HUDEP-2 (cell line): ENCODE results near the gene CECR2.
"Not testable (repeated sequence)": the region's sequence is repeated elsewhere in the genome, so short reads cannot be mapped to it uniquely, and the experiment has no call there.

ENCODE experiments used
- DNase-seq, 76 experiments: peaks; one replicate each; lab custom pipeline; 2025; ENCODE audit not compliant: unreplicated experiment in 76 of 76; lab: John Stamatoyannopoulos, UW

Gene CECR2

DNA sequence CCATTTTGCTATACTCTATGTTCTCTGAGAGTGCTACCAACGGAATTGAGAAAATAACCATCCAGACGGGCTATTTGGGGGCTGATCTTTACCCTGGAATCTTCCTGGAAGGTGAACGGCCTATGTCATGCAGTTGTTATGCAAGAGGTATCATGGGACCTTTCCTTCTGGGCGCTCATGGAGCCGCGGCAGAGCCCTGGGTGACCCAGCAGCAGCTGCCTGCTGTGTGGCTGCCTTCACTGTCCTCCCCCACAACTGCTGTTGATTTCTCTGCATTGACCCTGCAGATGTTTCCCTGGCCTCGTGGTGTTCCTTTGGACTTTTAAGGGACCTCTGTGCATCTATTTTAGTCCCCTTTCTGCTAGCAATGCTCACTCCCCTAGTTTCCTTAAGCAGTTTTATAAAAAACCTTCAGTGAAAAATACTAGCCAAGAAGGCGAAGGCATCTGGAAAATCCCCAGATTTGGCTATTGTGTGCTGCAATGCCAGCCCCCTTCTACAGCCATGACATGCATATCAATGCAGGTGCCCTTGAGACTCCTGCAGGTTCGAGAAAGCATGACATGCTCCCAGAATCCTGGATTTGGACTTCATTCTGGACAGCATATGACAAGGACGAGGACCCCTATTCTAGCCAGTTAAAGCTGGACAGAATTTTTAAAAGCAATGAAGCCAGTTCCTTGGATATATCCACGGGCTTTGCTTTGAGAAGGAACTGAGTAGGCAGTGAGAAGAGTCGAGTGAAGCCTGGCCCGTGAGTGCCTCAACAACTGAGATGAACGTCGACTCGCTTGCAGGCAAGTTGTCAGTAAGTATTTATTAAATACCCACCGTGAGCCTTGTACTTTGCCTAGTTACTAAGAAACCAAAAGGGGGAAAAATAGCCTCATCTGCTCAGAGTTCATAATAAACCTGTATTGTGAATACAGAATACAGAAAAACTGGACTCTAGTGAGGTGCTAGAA, 193.9 kb downstream of the CECR2 start, which contains the start of gene SLC25A18:
SLC25A18 (plus strand) TSS at position 593 of the 965 bp plus-strand sequence. CDS start 16,447 bp downstream, outside the sequence.
- no peak for DNase-seq

DNA sequence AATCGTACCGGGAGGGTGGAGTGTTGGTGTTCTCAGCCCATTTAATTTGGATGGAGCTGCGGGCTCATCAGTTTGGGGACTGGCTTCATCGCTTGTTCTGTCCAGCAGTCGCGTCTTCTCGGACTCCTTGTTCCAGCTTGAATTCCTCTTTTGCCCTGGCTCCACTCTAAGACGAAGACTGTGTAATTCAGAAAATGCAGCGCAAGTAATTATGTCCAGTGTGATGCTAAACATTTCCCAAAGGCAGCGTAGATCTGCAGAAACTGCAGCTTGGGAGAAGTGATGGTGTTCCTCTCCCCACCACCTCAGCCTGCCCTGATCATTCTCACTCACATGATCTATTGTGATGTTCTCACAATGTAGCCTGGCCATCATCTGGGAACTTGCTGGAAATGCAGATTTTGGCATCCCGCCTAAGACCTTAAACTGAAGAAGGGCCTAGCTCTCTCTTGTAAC, 194.7 kb downstream of the CECR2 start:
- peak in 1 of 76 experiments; percentile 9 for DNase-seq

DNA sequence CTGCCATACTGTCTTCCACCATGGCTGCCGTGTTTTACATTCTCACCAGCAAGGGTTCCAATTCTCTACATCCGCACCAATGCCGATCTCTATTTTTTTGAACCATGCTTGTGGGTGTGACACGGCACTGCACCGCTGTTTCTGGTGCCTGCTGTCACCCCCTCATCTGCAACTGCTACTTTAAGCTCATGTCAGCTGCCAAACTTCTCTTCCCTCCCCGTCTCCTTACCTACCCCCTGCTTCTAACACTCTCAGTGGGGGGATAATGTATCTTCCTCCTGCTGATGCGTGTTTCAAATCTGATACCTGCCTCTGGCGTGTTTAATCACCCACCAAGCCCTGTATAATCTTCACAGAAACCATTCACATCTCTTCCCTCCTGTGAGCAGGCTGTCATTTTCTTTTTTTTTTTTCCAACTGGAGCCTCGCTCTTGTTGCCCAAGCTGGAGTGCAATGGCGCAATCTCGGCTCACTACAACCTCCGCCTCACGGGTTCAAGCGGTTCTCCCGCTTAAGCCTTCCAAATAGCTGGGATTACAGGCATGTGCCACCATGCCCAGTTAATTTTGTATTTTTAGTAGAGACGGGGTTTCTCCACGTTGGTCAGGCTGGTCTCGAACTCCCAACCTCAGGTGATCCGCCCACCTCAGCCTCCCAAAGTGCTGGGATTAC, 196.9 kb downstream of the CECR2 start:
- DNase-seq: not testable (repeated sequence)

DNA sequence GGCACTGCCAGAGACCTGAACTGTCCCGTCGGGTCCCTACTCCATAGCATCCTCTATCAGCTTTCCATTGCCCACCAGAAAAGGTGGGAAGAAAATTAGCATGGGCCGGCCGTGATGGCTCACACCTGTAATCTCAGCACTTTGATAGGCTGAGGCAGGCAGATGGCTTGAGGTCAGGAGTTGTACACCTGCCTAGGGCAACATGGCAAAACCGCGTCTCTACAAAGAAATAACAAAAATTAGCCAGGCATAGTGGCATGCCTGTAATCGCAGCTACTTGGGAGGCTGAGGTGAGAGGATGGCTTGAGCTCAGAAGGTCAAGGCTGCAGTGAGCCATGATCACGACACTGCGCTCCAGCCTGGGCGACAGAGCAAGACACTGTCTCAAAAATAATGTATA, 197.5 kb downstream of the CECR2 start:
- DNase-seq: no peak

DNA sequence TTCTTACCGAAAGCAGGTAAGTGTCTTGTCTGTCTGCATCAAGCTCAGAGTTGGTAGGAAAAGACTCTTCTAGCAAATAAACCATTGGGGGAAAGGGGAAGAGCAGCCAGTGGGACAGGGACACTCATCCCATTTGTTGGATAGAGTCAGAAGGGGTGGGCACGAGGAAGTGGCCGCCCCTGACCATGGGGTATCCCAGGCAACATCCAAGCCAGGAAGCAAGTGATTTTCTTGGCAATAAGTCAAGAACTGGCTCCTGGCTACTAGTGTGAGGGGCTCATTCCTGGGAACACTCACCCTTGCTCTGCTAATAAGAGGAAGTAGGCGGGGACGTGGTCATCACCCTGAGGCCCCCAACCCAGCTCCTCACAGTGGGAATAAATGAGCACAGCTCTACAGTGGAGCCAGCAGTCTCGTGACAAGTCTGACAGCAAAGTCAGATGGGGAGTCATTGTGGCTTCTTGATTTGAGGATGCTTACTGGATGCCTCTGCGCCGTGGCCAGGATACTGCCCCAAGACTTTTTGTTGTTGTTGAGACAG, 200.8 kb downstream of the CECR2 start:
- no peak for DNase-seq

DNA sequence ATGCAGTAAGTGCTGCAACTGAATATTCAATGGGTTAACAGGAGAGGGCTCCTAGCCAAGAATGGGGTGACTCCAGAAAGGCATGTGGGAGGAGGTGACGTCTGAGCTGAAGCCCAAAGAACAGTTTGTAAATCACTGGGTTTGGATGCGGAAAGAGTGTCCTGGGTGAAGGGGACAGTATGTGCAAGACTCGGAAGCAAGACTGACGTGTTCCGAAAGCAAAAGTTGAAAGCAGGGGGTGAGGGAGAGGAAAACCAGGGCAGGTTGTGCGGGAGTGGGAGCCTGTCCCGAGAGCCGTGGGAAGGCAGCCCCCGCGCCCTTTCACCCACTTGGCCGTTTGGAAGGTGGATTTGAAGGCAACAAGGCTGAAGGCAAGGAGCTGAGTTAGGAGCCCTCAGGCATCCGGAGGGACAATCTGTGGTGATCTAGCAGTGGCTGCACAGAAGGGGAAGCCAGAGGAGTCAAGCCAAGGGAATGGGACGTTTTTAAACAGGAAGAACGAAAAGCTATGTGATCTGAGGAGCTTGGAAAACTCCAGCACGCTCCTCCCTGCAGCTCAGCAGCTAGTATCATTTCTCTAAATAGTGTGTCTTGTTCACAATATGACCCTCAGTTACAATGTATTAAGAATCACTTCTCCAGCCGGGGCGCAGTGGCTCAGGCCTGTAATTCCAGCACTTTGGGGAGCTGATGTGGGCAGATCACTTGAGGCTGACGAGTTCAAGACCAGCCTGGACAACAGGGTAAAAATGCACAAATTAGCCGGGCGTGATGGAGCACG, 201.8 kb downstream of the CECR2 start:
- DNase-seq: no peak

DNA sequence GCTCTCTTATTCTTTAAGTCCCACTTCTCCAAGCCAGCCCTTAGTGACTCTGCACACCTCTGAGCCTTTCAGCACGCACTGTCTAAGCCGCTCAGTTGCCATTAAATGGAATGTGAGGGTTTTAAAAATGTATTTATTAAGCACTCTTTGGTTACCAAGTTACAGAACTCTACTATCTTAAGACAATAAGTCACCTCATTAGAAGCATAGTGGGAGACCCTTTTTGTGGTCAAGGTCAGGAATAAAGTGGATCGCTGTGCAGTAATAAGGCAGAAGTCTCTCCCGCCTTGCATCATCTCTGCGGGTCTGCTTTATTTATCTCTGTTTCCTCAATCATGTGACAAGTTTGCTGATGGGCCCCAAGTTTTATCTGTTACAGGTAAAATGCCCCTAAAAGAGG, 205.9 kb downstream of the CECR2 start:
- no peak for DNase-seq

DNA sequence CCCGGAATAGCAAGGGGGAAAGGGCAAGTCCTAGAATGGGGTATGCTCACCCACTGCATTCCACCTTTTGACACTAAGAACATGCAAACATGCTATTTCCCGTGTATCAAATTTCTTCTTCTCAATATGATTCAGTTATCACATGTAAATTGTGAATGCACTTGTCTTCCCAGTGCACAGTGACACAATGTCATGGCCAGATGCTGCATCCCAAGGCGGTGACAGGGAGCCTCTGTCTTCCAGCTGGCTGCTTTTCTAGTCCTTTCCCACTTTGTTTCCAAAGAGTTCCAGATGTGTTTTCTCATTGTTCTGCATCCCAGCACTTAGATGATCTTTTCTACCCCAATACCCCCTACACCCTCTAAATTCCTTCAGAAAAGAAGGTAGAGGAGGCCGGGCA, 206.4 kb downstream of the CECR2 start:
- no peak for DNase-seq

DNA sequence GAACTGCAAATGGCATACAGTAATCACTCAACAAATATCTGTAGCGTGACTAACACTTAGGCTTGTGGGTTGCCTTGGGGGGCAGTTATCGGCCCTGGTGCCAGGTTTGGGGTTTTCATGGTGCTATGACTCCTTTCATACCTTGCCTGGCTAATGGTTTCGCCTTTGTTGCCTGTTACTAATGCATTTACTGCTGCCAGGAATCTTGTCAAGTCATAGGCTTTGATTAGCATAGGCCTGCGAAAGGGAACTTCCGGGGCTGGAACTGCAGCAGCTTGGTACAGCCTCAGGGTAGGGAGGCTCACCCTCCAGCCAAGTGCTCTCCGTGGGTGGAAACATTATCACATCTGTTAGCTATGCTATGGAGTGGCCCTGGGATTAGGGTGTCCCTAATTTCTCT, 207.2 kb downstream of the CECR2 start:
- DNase-seq: no peak

DNA sequence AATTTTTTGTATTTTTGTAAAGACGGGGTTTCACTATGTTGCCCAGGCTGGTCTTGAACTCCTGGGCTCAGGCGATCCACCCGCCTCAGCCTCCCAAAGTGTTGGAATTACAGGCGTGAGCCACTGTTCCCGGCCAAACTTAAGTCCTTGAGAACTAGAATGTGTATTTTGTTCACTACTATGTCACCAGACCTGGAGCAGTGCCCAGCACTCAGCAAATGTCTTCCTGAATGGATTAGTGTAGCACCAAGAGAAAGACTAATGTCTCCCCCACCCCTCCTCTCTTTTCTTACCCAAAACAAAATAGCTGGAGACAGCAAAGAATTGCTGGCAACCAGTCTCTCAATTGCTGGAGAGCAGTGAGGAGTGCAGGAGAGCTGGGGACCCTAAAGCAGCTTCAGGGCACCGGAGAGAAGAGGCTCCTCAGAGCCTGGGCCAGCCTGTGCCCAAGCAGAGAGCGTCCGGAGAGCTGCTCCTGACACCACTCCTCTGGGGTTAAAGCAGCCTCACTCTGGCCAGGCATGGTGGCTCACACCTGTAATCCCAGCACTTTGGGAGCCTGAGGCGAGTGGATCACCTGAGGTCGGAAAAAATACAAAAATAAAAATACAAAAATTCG, 209.0 kb downstream of the CECR2 start:
- no peak for DNase-seq

DNA sequence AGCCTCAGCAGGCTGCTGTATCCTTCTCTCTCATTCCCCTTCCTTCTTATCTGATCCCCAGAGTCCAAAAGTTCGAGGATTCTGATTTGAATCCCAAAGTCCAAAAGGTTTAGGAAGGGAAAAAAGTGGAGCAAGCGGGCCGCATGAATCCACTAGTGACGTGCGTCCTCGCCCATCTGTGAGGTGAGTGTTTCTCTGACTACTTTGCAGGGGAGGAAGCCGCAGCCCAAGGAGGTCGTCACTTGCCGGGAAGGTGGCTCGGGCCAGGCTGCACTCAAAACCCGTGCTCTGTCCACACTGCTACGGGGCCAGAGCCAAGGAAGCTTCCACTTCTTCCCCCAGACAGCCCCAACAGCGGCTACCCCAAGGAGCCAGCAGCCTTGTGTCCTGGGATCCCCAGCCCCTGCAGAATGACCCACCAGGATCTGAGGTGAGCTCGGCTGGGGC, 210.3 kb downstream of the CECR2 start:
- DNase-seq: no peak

DNA sequence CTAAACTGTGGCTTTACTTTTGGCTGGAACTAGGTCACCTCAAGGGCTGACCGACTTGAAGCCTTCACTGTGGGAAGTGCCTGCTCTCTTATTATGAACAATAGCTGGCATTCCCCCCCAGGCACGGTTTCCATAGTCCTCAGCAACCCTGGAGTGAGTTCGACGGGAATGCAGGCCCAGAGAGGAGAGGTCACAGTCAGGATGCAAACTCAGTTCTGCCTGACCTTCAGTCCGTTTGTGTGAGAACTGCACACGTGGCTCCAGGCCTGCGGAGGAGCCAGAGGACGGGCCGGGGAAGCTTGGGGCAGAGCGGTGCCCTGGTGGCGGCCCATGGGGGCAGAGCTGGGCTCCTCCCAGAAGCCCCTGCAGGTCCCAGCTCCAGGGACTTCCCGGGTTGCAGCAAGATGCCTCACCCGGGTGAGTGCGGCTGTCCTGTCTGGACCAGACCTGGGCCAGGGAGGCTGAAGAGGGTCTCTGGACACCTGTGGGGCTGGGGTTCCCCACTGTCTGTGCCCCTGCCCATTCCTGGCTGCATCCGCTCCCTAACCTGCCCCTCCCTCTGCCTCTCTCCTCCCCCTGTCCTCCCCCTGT, 211.3 kb downstream of the CECR2 start:
- no peak for DNase-seq

DNA sequence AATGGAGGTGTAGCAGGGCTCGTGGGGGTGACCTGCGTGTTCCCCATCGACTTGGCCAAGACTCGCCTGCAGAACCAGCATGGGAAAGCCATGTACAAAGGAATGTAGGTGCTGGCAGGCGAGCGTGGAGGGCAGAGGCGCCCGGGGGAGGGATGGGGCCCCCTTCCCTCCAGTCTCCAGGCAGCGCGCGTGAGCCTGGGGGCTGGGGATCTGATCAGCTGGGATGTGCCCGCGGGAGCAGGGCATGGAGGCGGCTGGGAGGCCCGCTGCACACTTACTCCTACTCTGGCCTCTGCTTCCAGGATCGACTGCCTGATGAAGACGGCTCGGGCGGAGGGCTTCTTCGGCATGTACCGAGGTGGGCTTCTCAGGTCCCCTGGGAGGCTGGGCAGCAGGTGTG, 211.8 kb downstream of the CECR2 start:
- no peak for DNase-seq

DNA sequence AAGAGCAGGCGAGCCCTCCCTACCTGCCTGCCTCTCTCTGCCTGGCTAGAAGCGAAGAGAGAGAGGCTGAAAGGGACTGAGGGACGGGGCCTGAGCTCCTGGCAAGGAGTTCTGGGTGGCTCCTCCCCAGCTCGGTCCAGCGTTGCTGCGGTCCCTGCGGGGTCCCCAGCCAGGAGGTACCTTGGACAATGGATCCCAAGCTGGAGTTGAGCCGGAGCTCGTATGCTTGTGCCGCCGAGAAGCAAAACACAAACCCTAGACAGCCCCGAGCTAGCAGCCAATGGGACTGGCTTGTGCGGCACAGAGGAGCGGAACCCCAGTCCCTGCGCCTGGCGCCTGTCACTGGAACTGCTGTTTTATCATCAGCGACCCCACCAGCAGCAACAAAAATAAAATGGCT, 212.4 kb downstream of the CECR2 start:
- DNase-seq: no peak

DNA sequence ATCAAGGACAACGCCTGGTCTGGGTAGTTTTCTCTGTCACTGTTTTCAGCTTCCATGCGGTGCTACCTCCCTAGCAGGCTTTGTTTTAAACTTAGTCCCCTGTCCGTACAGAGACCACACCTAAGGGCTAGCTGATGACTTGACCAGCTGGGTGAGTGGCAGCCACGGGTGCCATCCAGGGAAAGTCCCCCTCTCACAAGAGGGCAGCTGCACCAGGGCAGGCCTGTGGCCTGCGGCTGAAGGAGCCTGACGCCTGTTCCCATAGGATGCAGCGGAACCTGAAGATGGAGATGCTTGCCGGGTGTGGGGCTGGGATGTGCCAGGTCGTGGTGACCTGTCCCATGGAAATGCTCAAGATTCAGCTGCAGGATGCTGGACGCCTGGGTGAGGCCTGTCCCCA, 213.9 kb downstream of the CECR2 start:
- DNase-seq: no peak

DNA sequence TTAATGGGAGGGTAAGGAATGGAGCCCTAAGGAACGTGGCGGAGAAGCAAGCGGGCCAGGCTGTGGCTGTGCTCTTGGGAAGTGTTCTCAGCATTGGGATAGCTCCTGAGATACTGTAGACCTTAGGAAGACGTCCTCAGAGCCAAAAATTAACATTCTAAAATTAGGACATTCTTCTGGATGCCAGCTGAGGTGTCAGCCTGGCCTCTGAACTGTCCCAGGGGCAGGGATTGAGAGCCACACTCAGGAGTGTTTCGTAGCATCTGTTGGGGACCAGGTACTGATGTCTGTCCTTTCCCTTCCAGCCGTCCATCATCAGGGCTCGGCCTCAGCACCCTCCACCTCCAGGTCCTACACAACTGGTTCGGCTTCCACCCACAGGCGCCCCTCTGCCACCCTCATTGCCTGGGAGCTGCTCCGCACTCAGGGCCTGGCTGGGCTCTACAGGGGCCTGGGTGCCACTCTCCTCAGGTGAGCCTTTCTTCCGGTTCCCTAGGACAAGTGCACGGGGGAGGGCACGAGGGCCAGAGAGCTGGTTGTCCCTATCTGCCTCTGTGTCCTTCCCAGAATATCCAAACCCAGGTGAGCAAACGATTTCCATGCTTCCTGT, 217.7 kb downstream of the CECR2 start:
- no peak for DNase-seq

DNA sequence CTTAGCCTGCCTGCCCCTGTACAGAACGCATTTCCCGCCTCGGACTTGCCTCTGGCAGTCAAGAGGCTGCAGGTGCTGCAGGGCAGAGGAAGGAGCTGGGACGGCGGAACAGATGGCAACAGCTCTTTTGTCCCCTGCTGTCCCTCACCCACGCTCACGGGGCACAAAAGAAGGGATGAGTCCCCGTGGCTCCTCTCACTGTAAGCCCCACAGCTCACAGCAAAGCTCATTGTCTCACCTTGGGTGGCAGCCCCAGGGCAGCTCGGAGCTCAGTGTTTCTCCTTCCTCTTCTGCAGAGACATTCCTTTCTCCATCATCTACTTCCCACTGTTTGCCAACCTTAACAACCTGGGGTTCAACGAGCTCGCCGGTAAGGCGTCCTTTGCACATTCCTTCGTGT, 218.4 kb downstream of the CECR2 start:
- no peak for DNase-seq

DNA sequence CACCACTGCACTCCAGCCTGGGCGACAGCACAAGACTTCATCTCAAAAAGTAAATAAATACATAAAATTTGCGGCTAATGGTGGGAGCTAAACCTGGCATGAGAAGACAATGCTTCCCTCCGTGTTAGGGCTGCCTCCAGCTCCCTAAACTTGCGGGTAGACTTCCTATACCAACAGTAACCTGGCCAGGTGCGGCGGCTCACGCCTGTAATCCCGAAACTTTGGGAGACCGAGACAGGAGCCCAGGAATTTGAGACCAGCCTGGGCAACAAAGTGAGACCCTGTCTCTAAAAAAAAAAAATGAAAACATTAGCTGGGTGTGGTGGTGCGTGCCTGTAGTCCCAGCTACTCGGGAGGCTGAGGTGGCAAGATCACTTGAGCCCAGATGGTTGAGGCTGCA, 219.3 kb downstream of the CECR2 start:
- no peak for DNase-seq

DNA sequence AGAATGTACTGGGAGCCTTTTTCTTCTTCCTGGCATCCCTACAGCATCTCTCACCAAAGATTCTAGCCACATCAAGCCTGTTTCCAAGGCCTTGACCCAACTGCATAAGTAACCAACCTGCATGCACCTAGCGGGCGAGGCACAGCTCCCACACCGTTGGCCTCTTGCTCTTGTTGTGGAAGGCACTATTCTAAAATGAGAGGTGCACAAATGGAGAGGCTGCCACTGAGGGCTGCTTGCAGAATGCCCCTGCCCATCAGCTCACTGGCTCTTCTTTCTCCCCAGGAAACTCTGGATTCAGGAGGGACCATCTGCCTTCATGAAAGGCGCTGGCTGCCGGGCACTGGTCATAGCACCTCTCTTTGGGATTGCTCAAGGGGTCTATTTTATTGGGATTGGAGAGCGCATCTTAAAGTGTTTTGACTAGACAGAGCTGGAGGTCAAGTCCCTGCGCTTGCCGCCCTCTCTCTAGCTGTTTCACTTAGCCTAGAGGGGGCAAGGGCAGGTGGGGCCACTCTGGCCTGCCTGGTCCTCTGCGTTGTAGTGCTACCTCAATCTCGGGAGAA, 220.6 kb downstream of the CECR2 start:
- DNase-seq: no peak
